HepG2 (cell line): ENCODE measurements around the gene TBC1D10B. TPM values are rescaled to one million over a fixed set of nuclear protein-coding genes. Genes with fewer than 3 reads are reported as not detected.
A peak's percentile ranks its signal among the peaks of the same experiment; 100 is the strongest.

Experiments
- BCLAF1 ChIP-seq: fragments of 450-650 bp; IDR thresholded peaks from 2 replicates; pipeline ENCODE4 v1.6.1; 2017; ENCODE audit warnings: mild to moderate bottlenecking
- E2F2 ChIP-seq: sonication (generic); formaldehyde crosslinking; IDR thresholded peaks from 2 replicates; pipeline ENCODE4 v1.4.0; 2020; ENCODE audit warnings: missing genetic modification reagents, borderline replicate concordance
- ELF1 ChIP-seq: sonication (generic); formaldehyde crosslinking; IDR thresholded peaks from 2 replicates; pipeline ENCODE4 v1.4.0; 2020; ENCODE audit warnings: missing genetic modification reagents
- ISL2 ChIP-seq: sonication (generic); formaldehyde crosslinking; IDR thresholded peaks from 2 replicates; pipeline ENCODE4 v1.5.0; 2020; ENCODE audit warnings: missing genetic modification reagents
- KDM1A ChIP-seq: IDR thresholded peaks from 2 replicates; pipeline ENCODE4 v1.6.1; 2016; ENCODE audit warnings: missing compliant biosample characterization
- NR0B2 ChIP-seq: sonication (generic); formaldehyde crosslinking; IDR thresholded peaks from 2 replicates; pipeline ENCODE4 v1.4.0; 2020; ENCODE audit warnings: mild to moderate bottlenecking, missing genetic modification reagents
- PPARG ChIP-seq: conservative IDR thresholded peaks from 2 replicates; pipeline ENCODE4 v1.6.1; 2016; ENCODE audit warnings: missing biosample characterization, missing genetic modification reagents
- SSRP1 ChIP-seq: IDR thresholded peaks from 2 replicates; pipeline ENCODE4 v1.6.1; 2016; ENCODE audit warnings: control low read depth
- TSC22D2 ChIP-seq: sonication (generic); formaldehyde crosslinking; IDR thresholded peaks from 2 replicates; pipeline ENCODE4 v1.5.1; 2020; ENCODE audit warnings: missing genetic modification reagents, mild to moderate bottlenecking, borderline replicate concordance
- USF2 ChIP-seq, 2 experiments: sonication (generic) in 1 of 2; formaldehyde crosslinking in 1 of 2; IDR thresholded peaks; 2 replicates each; pipeline versions ENCODE4 v1.5.1 to v1.6.1; 2011 to 2020; ENCODE audit warnings: borderline replicate concordance in 1 of 2, low read depth in 1 of 2, low read length in 1 of 2, mild to moderate bottlenecking in 1 of 2, missing genetic modification reagents in 1 of 2, moderate library complexity in 1 of 2
- ZNF138 ChIP-seq: sonication (generic); formaldehyde crosslinking; IDR thresholded peaks from 2 replicates; pipeline ENCODE4 v1.5.0; 2020; ENCODE audit warnings: mild to moderate bottlenecking, low read depth, missing genetic modification reagents
- ZNF263 ChIP-seq: sonication (generic); formaldehyde crosslinking; IDR thresholded peaks from 2 replicates; pipeline ENCODE4 v1.4.0; 2020; ENCODE audit warnings: missing genetic modification reagents
- ZNF350 ChIP-seq: sonication (generic); formaldehyde crosslinking; IDR thresholded peaks from 2 replicates; pipeline ENCODE4 v1.4.0; 2020; ENCODE audit warnings: mild to moderate bottlenecking, low read depth, missing genetic modification reagents, borderline replicate concordance
- ZNF468 ChIP-seq: sonication (generic); formaldehyde crosslinking; IDR thresholded peaks from 2 replicates; pipeline ENCODE4 v1.8.0; 2022; ENCODE audit warnings: mild to moderate bottlenecking, moderate library complexity, missing genetic modification reagents
- ZNF547 ChIP-seq: sonication (generic); formaldehyde crosslinking; IDR thresholded peaks from 2 replicates; pipeline ENCODE4 v1.5.1; 2020; ENCODE audit warnings: mild to moderate bottlenecking, missing genetic modification reagents
- ZNF776 ChIP-seq: sonication (generic); formaldehyde crosslinking; IDR thresholded peaks from 2 replicates; pipeline ENCODE4 v1.4.0; 2020; ENCODE audit warnings: mild to moderate bottlenecking, missing genetic modification reagents
- ZNF784 ChIP-seq: sonication (generic); formaldehyde crosslinking; IDR thresholded peaks from 2 replicates; pipeline ENCODE4 v1.5.1; 2020; ENCODE audit warnings: missing genetic modification reagents, mild to moderate bottlenecking, borderline replicate concordance
- polyA plus RNA-seq, 8 experiments: library from polyadenylated mRNA; depleted of rRNA in 3 of 8; stranded (reverse) in 7 of 8; unstranded in 1 of 8; fragments of >200 nt; fragmentation: Illumina TruSeq in 4 of 8; extraction: Trizol in 4 of 8; gene quantifications; 2 replicates each; pipeline versions ENCODE4 v1.2.1 to v1.2.3, GENCODE V29; 2011 to 2016; ENCODE audit warnings: low read depth in 4 of 8, missing spikeins in 1 of 8, mixed read lengths in 1 of 8; ENCODE audit not compliant: insufficient read depth in 1 of 8
- total RNA-seq, 5 experiments: library from RNA; depleted of rRNA; stranded (reverse); fragments of >200 nt; fragmentation: Illumina TruSeq; extraction: Trizol; gene quantifications; 2 replicates each; pipeline ENCODE4 v1.2.3, GENCODE V29; 2016; ENCODE audit warnings: low read depth in 1 of 5

The TBC1D10B gene
- total and polyA plus RNA-seq, 2 of the 13 experiments (the other 11 are each of a cell fraction or from before 2014, with no cell fraction given) = 15.7 to 24.8 TPM

GRCh38 chr16:30378236-30379157, 8.2 kb upstream of the TBC1D10B start (continued):
- no peak for TF ChIP-seq KDM1A
- no peak for TF ChIP-seq SSRP1 (CRISPR knock-in tag)
- TF ChIP-seq ELF1 = no peak
- peak; percentile 75; the same call in 1 of the 2 replicates for TF ChIP-seq ZNF776
- TF ChIP-seq ZNF138 (CRISPR knock-in tag) = no peak; the same call in 1 of the 2 replicates
- TF ChIP-seq ISL2 = no peak; the same call in none of the 2 replicates
- TF ChIP-seq PPARG (CRISPR knock-in tag) = no peak
- 0 out of 2 replicates have a peak, but pooled peaks have one; percentile 12 for TF ChIP-seq ZNF547 (CRISPR knock-in tag)
- peak; percentile 77; the same call in 1 of the 2 replicates for TF ChIP-seq E2F2
- peak; percentile 87 for TF ChIP-seq ZNF350 (CRISPR knock-in tag)
- TF ChIP-seq ZNF468 = peak; percentile 68; the same call in 1 of the 2 replicates
- no peak; the same call in 1 of the 2 replicates for TF ChIP-seq ZNF784
- no peak for TF ChIP-seq BCLAF1
- no peak for TF ChIP-seq TSC22D2 (CRISPR knock-in tag)
- TF ChIP-seq NR0B2 (CRISPR knock-in tag) = peak; percentile 89; the same call in 1 of the 2 replicates
- no peak for TF ChIP-seq USF2 (IDR thresholded peaks at IDR 0.05; ENCODE audit: low read depth, low read length)
- TF ChIP-seq USF2 (CRISPR knock-in tag; IDR thresholded peaks at IDR 0.05; ENCODE audit: borderline replicate concordance) = no peak
- TF ChIP-seq ZNF263 (CRISPR knock-in tag) = no peak; the same call in 1 of the 2 replicates
